Left renal pelvis (tissue), 4 donors: ENCODE data around the gene HSFX4. TPM values are rescaled to one million over a fixed set of nuclear protein-coding genes. Genes with fewer than 3 reads are reported as not detected.

ENCODE experiments used
- polyA plus RNA-seq, 4 donors: library from polyadenylated mRNA; unstranded; fragments of 120-200 nt; gene quantifications; one replicate each; pipeline ENCODE4 v1.2.1, GENCODE V29; 2013; ENCODE audit not compliant: insufficient read length in 4 of 4

HSFX4 gene
- polyA plus RNA-seq, 4 donors, result 0.17 to 0.20 TPM; not detected in 2

Other genes starting within 250 kb of the HSFX4 start
- gene MAGEA11, start 217.5 kb upstream of the HSFX4 start, polyA plus RNA-seq, result under 1 TPM in 1 of 4 donors, not detected in 3; 0.05 TPM
- 1 to 10 TPM; 1.6 to 2.5 (median 2.0) TPM for gene HSFX1, start 155.5 kb upstream of the HSFX4 start, polyA plus RNA-seq
- not detected for gene MAGEA9, start 147.6 kb upstream of the HSFX4 start, polyA plus RNA-seq
- under 1 TPM; 0.10 to 0.41 (median 0.18) TPM for gene MAGEA8, start 48.4 kb upstream of the HSFX4 start, polyA plus RNA-seq
- 10 to 100 TPM; 23.7 to 35.7 (median 27.7) TPM for gene EOLA2, start 8.9 kb downstream of the HSFX4 start, polyA plus RNA-seq